Activated B cell treated with CpG ODN at 0.5 μM for 24 hours (primary cell): ENCODE measurements around the gene FUBP1. TPM values are rescaled to one million over a fixed set of nuclear protein-coding genes. Genes with fewer than 3 reads are reported as not detected.

Source experiments
- ATAC-seq: fragments of 200-7000 bp; cut with Tn5 transposase; one replicate; pipeline ENCODE4 v1.10.0; 2021; ENCODE audit warnings: low read depth, mild to moderate bottlenecking, moderate library complexity
- CTCF ChIA-PET: fragments of 350-600 bp; sonication (Branson Sonifier 250); formaldehyde crosslinking; loops from one replicate; lab custom pipeline; 2021; ENCODE audit warnings: antibody characterized with exemption; lab: Charles Lee
- POLR2A ChIA-PET: fragments of 350-600 bp; sonication (Branson Sonifier 250); formaldehyde crosslinking; loops from one replicate; lab custom pipeline; 2021; ENCODE audit warnings: antibody characterized with exemption; lab: Charles Lee
- DNase-seq: peaks from one replicate; pipeline ENCODE4 v3.0.0; 2022
- H3K27ac Mint-ChIP-seq: one replicate; pipeline ENCODE4 v1.8.0; 2020; ENCODE audit warnings: mixed read lengths
- H3K27me3 Mint-ChIP-seq: one replicate; pipeline ENCODE4 v1.8.0; 2021; ENCODE audit warnings: mixed read lengths
- H3K36me3 Mint-ChIP-seq: one replicate; pipeline ENCODE4 v1.8.0; 2021; ENCODE audit warnings: low read depth, mixed read lengths
- H3K4me1 Mint-ChIP-seq: one replicate; pipeline ENCODE4 v1.8.0; 2021; ENCODE audit warnings: mixed read lengths
- H3K4me3 Mint-ChIP-seq: one replicate; pipeline ENCODE4 v1.8.0; 2020; ENCODE audit warnings: mild to moderate bottlenecking, mixed read lengths
- H3K9me3 Mint-ChIP-seq: one replicate; pipeline ENCODE4 v1.8.0; 2020; ENCODE audit warnings: mixed read lengths
- intact Hi-C: fragments of 100-400 bp; cut with micrococcal nuclease; formaldehyde crosslinking; loops from one replicate; pipeline ENCODE4 v1.15.1; 2024
- total RNA-seq: library from RNA; stranded (reverse); gene quantifications from 2 replicates; pipeline ENCODE4 v1.2.3, GENCODE V29; 2022
- TF ChIP-seq, protein P1 (sequence below): fragments of 200-600 bp; IDR thresholded peaks from one replicate; pipeline ENCODE4 v1.8.0; 2022; ENCODE audit warnings: antibody characterized with exemption, mild to moderate bottlenecking

Gene FUBP1
- total RNA-seq, 1 donor from 2014 or later, result 282 TPM

DNA sequence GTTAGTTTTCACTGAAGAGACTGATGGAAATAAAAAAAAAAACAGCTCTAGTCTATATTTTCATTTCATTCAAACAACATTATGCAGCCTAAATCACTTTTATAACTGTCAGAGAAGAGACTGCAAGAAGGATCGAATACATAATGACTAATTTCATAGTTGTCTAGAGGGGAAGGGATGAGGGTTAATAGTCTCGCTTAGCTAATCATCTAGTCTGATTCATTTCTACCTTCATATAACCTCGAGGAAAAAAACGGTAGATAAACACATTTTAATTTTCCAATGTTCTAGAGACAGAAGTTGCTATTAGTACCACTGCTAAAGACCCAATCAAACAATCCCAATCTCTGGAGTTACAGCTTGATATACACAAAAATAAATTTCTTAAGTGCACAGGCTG lies 3.5 kb downstream of the FUBP1 start:
- ATAC-seq (no peak), DNase-seq (no peak)
- H3K4me3 Mint-ChIP-seq, result peak overlapping the region; percentile 73
- H3K9me3 Mint-ChIP-seq, result no peaks in the 10 kb centered on the region
- TF ChIP-seq, protein P1, sequence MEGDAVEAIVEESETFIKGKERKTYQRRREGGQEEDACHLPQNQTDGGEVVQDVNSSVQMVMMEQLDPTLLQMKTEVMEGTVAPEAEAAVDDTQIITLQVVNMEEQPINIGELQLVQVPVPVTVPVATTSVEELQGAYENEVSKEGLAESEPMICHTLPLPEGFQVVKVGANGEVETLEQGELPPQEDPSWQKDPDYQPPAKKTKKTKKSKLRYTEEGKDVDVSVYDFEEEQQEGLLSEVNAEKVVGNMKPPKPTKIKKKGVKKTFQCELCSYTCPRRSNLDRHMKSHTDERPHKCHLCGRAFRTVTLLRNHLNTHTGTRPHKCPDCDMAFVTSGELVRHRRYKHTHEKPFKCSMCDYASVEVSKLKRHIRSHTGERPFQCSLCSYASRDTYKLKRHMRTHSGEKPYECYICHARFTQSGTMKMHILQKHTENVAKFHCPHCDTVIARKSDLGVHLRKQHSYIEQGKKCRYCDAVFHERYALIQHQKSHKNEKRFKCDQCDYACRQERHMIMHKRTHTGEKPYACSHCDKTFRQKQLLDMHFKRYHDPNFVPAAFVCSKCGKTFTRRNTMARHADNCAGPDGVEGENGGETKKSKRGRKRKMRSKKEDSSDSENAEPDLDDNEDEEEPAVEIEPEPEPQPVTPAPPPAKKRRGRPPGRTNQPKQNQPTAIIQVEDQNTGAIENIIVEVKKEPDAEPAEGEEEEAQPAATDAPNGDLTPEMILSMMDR, result no peak
- no peaks in the 10 kb centered on the region for H3K27me3 Mint-ChIP-seq
- ChIA-PET POLR2A (interaction anchor here (0.7 to 7.9 kb wide), 4 partner anchors 9 to 210 kb away, joined by 3 to 355 read pairs (median 4); partner anchors contain the start of gene DNAJB4), CTCF (interaction anchor here (1.0 to 1.3 kb wide), 2 partner anchors 139 to 150 kb away, joined by 3 to 7 read pairs; no protein-coding TSS in a partner anchor)
- peaks cover 46% of the 10 kb centered on the region for H3K36me3 Mint-ChIP-seq
- H3K27ac Mint-ChIP-seq, result peak overlapping the region; percentile 59
- peaks cover 49% of the 10 kb centered on the region for H3K4me1 Mint-ChIP-seq
- intact Hi-C loops, result loop anchor here (10.0 kb wide), 1 partner anchor 1901 kb away; the partner anchor contains the start of gene ST6GALNAC3

DNA sequence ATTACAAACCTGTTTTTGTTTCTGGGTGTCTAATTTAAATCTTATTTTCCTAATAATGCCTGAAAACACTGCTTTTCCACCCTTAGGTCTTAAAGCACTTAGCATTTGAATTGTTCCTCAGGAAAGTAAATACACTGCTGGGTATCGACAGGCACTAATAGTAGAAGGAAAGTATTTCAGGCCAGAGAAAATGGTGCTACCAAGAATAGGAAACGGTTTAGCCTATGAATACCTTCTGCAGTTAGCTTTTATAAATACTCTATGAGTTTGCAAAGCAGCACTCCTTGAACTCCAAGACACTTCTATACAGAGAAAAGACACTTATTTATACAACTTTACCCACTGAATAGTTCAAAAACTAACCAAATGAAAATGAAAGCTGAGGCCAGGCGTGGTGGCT lies 6.8 kb downstream of the FUBP1 start:
- intact Hi-C loops, result loop anchor here (10.0 kb wide), 1 partner anchor 1897 kb away; the partner anchor contains the start of gene ST6GALNAC3
- ChIA-PET CTCF (no interaction called here), POLR2A (interaction anchor here (0.7 kb wide), 1 partner anchor 125 kb away, joined by 3 read pairs; no protein-coding TSS in a partner anchor)
- no peak for ATAC-seq
- TF ChIP-seq, protein P1, result no peak
- DNase-seq, result no peak
- no peak overlapping the region for H3K4me3 Mint-ChIP-seq
- H3K36me3 Mint-ChIP-seq, result peaks cover 74% of the 10 kb centered on the region
- peaks cover 57% of the 10 kb centered on the region for H3K4me1 Mint-ChIP-seq
- no peaks in the 10 kb centered on the region for H3K27me3 Mint-ChIP-seq
- H3K27ac Mint-ChIP-seq, result no peak overlapping the region
- no peaks in the 10 kb centered on the region for H3K9me3 Mint-ChIP-seq

DNA sequence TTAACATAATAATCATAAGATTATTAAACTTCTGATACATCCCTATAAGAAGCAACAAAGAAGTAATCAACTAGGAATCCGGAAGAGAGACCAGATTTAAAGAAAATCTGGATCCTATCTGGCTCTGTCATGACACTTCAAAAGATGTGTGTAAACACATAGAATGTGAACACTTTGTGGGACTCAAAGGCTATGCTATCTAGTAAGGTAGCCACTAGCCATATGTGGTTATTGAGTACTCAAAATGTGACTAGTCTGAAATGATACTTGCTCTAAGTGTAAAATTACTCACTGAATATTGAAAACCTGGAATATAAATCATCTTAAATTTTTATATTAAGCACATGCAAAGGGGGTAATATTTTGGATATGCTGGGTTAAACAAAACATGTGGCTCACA lies 8.7 kb downstream of the FUBP1 start:
- Mint-ChIP-seq H3K27ac (no peak overlapping the region), H3K4me3 (no peak overlapping the region), H3K27me3 (no peaks in the 10 kb centered on the region), H3K9me3 (no peaks in the 10 kb centered on the region), H3K36me3 (peaks cover 74% of the 10 kb centered on the region), H3K4me1 (peaks cover 47% of the 10 kb centered on the region)
- DNase-seq (no peak), ATAC-seq (no peak)
- TF ChIP-seq, protein P1, result no peak
- POLR2A ChIA-PET, result interaction anchor here (1.2 kb wide), 1 partner anchor 34 kb away, joined by 7 read pairs; the partner anchor contains the start of gene DNAJB4
- CTCF ChIA-PET, result no interaction called here
- intact Hi-C loops, result loop anchor here (10.0 kb wide), 1 partner anchor 1895 kb away; the partner anchor contains the start of gene ST6GALNAC3

DNA sequence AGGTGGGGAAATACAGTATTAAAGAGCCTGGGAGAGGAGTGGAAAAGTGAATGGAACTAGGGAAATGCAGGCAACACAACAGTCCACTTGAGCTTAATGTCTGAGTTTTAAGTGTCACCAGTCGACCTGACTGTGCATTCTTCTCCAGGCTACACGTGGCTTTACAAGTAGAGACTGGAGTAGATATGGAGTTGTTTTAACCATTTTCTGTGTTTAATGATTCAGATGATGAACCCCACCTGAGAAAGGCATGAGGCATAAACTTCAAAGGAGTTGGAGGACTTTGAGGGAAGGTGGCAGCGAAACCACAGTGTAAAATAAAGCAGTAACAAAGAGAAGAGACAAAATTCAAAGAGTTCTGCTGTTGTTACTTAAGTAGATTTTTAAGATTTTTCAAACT lies 12.6 kb downstream of the FUBP1 start:
- H3K4me3 Mint-ChIP-seq, result no peak overlapping the region

DNA sequence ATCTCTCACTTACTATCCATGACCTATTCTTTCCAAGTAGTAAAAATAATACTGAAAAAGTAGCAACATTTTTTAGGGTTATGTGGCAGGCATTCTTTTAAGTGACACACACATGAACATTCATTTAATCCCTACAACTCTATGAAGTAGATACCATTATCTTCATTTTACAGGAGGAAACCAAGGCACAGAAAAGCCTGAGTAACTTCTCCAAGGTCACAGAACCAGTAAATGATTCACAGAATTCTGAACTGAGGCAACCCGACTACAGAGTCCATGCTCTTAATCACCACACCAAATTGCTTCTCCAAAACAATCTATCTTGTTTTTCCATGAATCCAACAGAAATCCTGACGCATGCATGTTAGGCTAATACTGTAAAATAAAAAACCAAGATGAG lies 17.5 kb downstream of the FUBP1 start:
- ChIA-PET CTCF (no interaction called here), POLR2A (no interaction called here)
- no peak overlapping the region for H3K4me3 Mint-ChIP-seq
- no peak for DNase-seq
- H3K4me1 Mint-ChIP-seq, result no peaks in the 10 kb centered on the region
- peaks cover 89% of the 10 kb centered on the region for H3K36me3 Mint-ChIP-seq
- TF ChIP-seq, protein P1, result no peak
- H3K9me3 Mint-ChIP-seq, result no peaks in the 10 kb centered on the region
- no peak for ATAC-seq
- H3K27ac Mint-ChIP-seq, result no peak overlapping the region
- intact Hi-C loops, result no loop called here
- no peaks in the 10 kb centered on the region for H3K27me3 Mint-ChIP-seq

More for the DNA sequence above, 12.6 kb downstream of the FUBP1 start:
- peaks cover 23% of the 10 kb centered on the region for H3K4me1 Mint-ChIP-seq
- H3K9me3 Mint-ChIP-seq, result no peaks in the 10 kb centered on the region
- intact Hi-C loops, result loop anchor here (2.0 kb wide), 1 partner anchor 13 kb away; no protein-coding TSS in a partner anchor
- ChIA-PET POLR2A (interaction anchor here (1.8 kb wide), 1 partner anchor 12 kb away, joined by 8 read pairs; the partner anchor contains the start of gene FUBP1), CTCF (no interaction called here)
- H3K36me3 Mint-ChIP-seq, result peaks cover 86% of the 10 kb centered on the region
- no peak for ATAC-seq
- no peak overlapping the region for H3K27ac Mint-ChIP-seq
- H3K27me3 Mint-ChIP-seq, result no peaks in the 10 kb centered on the region
- no peak for DNase-seq
- TF ChIP-seq, protein P1, result no peak
